GM23338 (cell line): ENCODE results near the gene C2orf68. TPM values are rescaled to one million over a fixed set of nuclear protein-coding genes. Genes with fewer than 3 reads are reported as not detected.

ENCODE experiments used
- ATAC-seq: fragments of 200-7000 bp; cut with Tn5 transposase; 3 replicates; pipeline ENCODE4 v1.9.1; 2020
- DNase-seq: peaks from one replicate; pipeline ENCODE4 v3.0.0-alpha.2; 2015; ENCODE audit warnings: low spot score
- H2AFZ ChIP-seq: fragments of 200-600 bp; sonication (generic); 2 replicates; pipeline ENCODE4 v1.8.0; 2016; ENCODE audit warnings: antibody characterized with exemption, mild to moderate bottlenecking, moderate library complexity
- H3F3A ChIP-seq: fragments of 200-600 bp; sonication (generic); replicated peaks from 2 replicates; pipeline ENCODE4 v1.8.0; 2017; ENCODE audit warnings: antibody characterized with exemption, mixed run types, low read depth
- H3K27ac ChIP-seq: fragments of 200-600 bp; sonication (generic); 2 replicates; pipeline ENCODE4 v1.6.1; 2016; ENCODE audit warnings: low read depth
- H3K27me3 ChIP-seq: fragments of 200-600 bp; sonication (generic); 2 replicates; pipeline ENCODE4 v1.8.0; 2016; ENCODE audit warnings: mild to moderate bottlenecking, mixed run types, moderate library complexity; ENCODE audit not compliant: insufficient read depth
- H3K36me3 ChIP-seq: fragments of 200-600 bp; sonication (generic); 2 replicates; pipeline ENCODE4 v1.8.0; 2016; ENCODE audit warnings: mild to moderate bottlenecking; ENCODE audit not compliant: insufficient read depth
- H3K4me1 ChIP-seq: fragments of 200-600 bp; sonication (generic); 2 replicates; pipeline ENCODE4 v1.8.0; 2016; ENCODE audit warnings: mild to moderate bottlenecking, moderate library complexity; ENCODE audit not compliant: insufficient read depth
- H3K4me2 ChIP-seq: fragments of 200-600 bp; sonication (generic); 2 replicates; pipeline ENCODE4 v1.7.1; 2017; ENCODE audit warnings: mixed run types
- H3K4me3 ChIP-seq: fragments of 200-600 bp; sonication (generic); 2 replicates; pipeline ENCODE4 v1.6.1; 2016; ENCODE audit warnings: mixed run types
- H3K79me2 ChIP-seq: fragments of 200-600 bp; sonication (generic); replicated peaks from 2 replicates; pipeline ENCODE4 v1.8.0; 2017; ENCODE audit warnings: mild to moderate bottlenecking; ENCODE audit not compliant: insufficient read depth
- H3K9me2 ChIP-seq: fragments of 200-600 bp; sonication (generic); 2 replicates; pipeline ENCODE4 v1.8.0; 2017; ENCODE audit not compliant: insufficient read depth
- H4K20me1 ChIP-seq: fragments of 200-600 bp; sonication (generic); replicated peaks from 2 replicates; pipeline ENCODE4 v1.8.0; 2017; ENCODE audit warnings: mild to moderate bottlenecking; ENCODE audit not compliant: insufficient read depth
- H3K27ac Mint-ChIP-seq: 2 replicates; pipeline ENCODE4 v1.8.0; 2020; ENCODE audit warnings: inconsistent platforms, mild to moderate bottlenecking, moderate library complexity, mixed read lengths
- H3K27me3 Mint-ChIP-seq: 3 replicates; pipeline ENCODE4 v1.8.0; 2022; ENCODE audit warnings: low read depth, mild to moderate bottlenecking, moderate library complexity, mixed read lengths, inconsistent platforms; ENCODE audit not compliant: insufficient read depth, poor library complexity
- H3K36me3 Mint-ChIP-seq: 3 replicates; pipeline ENCODE4 v1.8.0; 2021; ENCODE audit warnings: low read depth, mild to moderate bottlenecking, inconsistent platforms, moderate library complexity, mixed read lengths
- H3K4me1 Mint-ChIP-seq: 3 replicates; pipeline ENCODE4 v1.8.0; 2020; ENCODE audit warnings: mild to moderate bottlenecking, inconsistent platforms, mixed read lengths
- H3K4me3 Mint-ChIP-seq: 3 replicates; pipeline ENCODE4 v1.8.0; 2021; ENCODE audit warnings: moderate library complexity, mild to moderate bottlenecking, inconsistent platforms, mixed read lengths
- H3K9me3 Mint-ChIP-seq: 3 replicates; pipeline ENCODE4 v1.8.0; 2020; ENCODE audit warnings: moderate library complexity, mild to moderate bottlenecking, inconsistent platforms, mixed read lengths
- CREB1 ChIP-seq: fragments of 250-450 bp; sonication (Bioruptor Pico); IDR thresholded peaks from 2 replicates; pipeline ENCODE4 v1.5.0; 2020; ENCODE audit warnings: low read depth, mild to moderate bottlenecking, moderate library complexity
- EZH2 ChIP-seq: fragments of 200-600 bp; sonication (generic); IDR thresholded peaks from one replicate; pipeline ENCODE4 v1.8.0; 2017; ENCODE audit warnings: antibody characterized with exemption, mild to moderate bottlenecking, low read depth; ENCODE audit not compliant: unreplicated experiment
- EZH2phosphoT487 ChIP-seq: fragments of 200-600 bp; sonication (generic); IDR thresholded peaks from one replicate; pipeline ENCODE4 v1.8.1; 2018; ENCODE audit warnings: antibody characterized with exemption; ENCODE audit not compliant: unreplicated experiment
- JUNB ChIP-seq: IDR thresholded peaks from one replicate; pipeline ENCODE4 v1.6.1; 2016; ENCODE audit warnings: antibody characterized with exemption; ENCODE audit not compliant: unreplicated experiment
- NANOG ChIP-seq: IDR thresholded peaks from 2 replicates; pipeline ENCODE4 v1.6.1; 2016; ENCODE audit warnings: antibody characterized with exemption, borderline replicate concordance
- POLR2AphosphoS5 ChIP-seq: IDR thresholded peaks from 2 replicates; pipeline ENCODE4 v1.6.1; 2016; ENCODE audit warnings: antibody characterized with exemption, low read depth
- STAT1 ChIP-seq: IDR thresholded peaks from one replicate; pipeline ENCODE4 v1.6.1; 2016; ENCODE audit warnings: antibody characterized with exemption; ENCODE audit not compliant: unreplicated experiment
- ZNF114 ChIP-seq: fragments of 250-450 bp; sonication (Bioruptor Pico); IDR thresholded peaks from 2 replicates; pipeline ENCODE4 v1.5.0; 2020; ENCODE audit warnings: mild to moderate bottlenecking, moderate library complexity
- ZNF331 ChIP-seq: fragments of 250-450 bp; sonication (Bioruptor Pico); IDR thresholded peaks from 2 replicates; pipeline ENCODE4 v1.5.0; 2020; ENCODE audit warnings: low read depth, mild to moderate bottlenecking, moderate library complexity
- polyA plus RNA-seq: library from polyadenylated mRNA; unstranded; fragments of >200 nt; fragmentation: Nextera tagmentation; extraction: Ambion mirVana; gene quantifications from 2 replicates; pipeline ENCODE4 v1.2.1, GENCODE V29; 2016
- total RNA-seq: library from RNA; depleted of rRNA; stranded (reverse); fragments of >200 nt; shearing (Covaris generic); gene quantifications from 2 replicates; pipeline ENCODE4 v1.2.3, GENCODE V29; 2014
- TF ChIP-seq, protein P1 (sequence below): IDR thresholded peaks from one replicate; pipeline ENCODE4 v1.6.1; 2018; ENCODE audit warnings: antibody characterized with exemption; ENCODE audit not compliant: unreplicated experiment
- TF ChIP-seq, protein P2 (sequence below): IDR thresholded peaks from 2 replicates; pipeline ENCODE4 v1.6.1; 2016; ENCODE audit warnings: antibody characterized with exemption

C2orf68 gene
- total and polyA plus RNA-seq, 2 experiments from 2014 or later, result 26.8 to 76.4 TPM

DNA sequence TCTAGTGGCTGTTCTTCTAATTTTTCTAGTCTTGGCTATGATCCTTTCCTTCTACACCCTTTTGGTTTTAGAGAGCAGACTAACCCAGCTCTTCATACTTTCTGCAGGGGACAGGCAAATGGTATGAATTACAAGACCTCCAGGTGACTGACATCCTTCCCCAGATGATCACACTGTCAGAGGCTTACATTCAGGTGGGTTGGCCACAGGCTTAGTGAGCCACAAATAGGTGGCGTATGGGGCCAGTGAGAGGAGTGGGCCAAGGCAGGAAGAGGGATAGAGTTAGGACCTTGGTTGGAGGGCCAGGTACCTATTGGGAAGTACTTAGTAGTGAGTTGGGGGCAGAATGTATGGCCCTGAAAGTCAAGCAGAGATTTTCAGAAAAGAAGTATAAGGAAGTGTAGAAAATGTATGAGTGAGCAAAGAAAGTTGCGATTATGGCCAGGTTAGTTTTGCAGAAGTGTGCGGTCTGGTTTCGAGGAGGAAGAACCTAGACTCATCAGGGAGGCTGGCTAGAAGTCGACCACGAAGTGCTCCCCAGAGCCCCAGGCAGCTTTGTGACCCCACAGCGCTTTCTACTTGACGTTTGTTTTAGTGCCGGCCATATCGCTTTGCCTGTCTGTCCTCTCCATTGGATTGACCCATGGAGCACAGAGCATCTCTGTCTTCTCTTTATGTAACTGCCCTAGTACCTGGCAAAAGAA, 36.1 kb upstream of the C2orf68 start:
- Mint-ChIP-seq H3K9me3 (no peaks in the 10 kb centered on the region), H3K36me3 (peaks cover 86% of the 10 kb centered on the region), H3K27ac (no peak overlapping the region), H3K4me3 (no peak overlapping the region), H3K27me3 (peaks cover 3% of the 10 kb centered on the region), H3K4me1 (no peaks in the 10 kb centered on the region)
- Histone ChIP-seq H3K4me3 (no peak overlapping the region), H3K4me2 (no peak overlapping the region), H3K79me2 (no peaks in the 10 kb centered on the region), H3F3A (0 out of 2 replicates have a peak, but pooled peaks cover 3% of the 10 kb centered on the region), H3K36me3 (peaks cover 65% of the 10 kb centered on the region), H3K4me1 (no peaks in the 10 kb centered on the region), H3K9me2 (no peaks in the 10 kb centered on the region), H4K20me1 (peaks cover 3% of the 10 kb centered on the region; the same call in 1 of the 2 replicates), H2AFZ (no peak overlapping the region), H3K27me3 (no peaks in the 10 kb centered on the region), H3K27ac (no peak overlapping the region)
- DNase-seq (no peak), ATAC-seq (no peak)
- TF ChIP-seq POLR2AphosphoS5, result no peak
- no peak for TF ChIP-seq JUNB
- TF ChIP-seq EZH2, result no peak
- no peak for TF ChIP-seq STAT1

DNA sequence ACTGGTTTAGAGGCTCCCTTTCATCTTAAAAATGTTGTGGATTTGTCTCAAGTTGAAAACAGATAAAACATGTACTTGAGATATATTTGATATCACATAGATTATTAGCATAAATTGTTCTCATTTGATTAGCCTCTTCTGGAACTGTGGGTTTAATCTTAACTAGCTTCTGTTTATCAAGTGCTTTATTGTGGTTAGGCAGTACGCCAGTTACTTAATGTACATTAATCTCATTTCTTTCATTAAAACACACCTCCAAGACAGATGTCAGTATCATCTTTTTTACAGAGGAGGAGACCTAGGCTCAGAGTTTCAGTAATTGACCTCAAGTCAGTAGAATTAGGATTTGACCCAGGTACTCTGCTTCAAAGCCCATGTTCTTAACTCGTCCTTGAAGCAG, 34.3 kb upstream of the C2orf68 start:
- H3K4me3 ChIP-seq, result no peak overlapping the region
- H3K4me1 ChIP-seq, result no peaks in the 10 kb centered on the region
- no peak for DNase-seq
- H3K27ac ChIP-seq, result no peak overlapping the region
- H3K36me3 Mint-ChIP-seq, result peaks cover 91% of the 10 kb centered on the region
- H3K4me3 Mint-ChIP-seq, result no peak overlapping the region
- H3K4me1 Mint-ChIP-seq, result no peaks in the 10 kb centered on the region
- H3K27me3 ChIP-seq, result no peaks in the 10 kb centered on the region
- ATAC-seq, result no peak
- H3K9me3 Mint-ChIP-seq, result no peaks in the 10 kb centered on the region
- 0 out of 2 replicates have a peak, but pooled peaks cover 3% of the 10 kb centered on the region for H3F3A ChIP-seq
- no peaks in the 10 kb centered on the region for H3K79me2 ChIP-seq
- no peak overlapping the region for H3K27ac Mint-ChIP-seq
- H3K4me2 ChIP-seq, result no peak overlapping the region
- H2AFZ ChIP-seq, result no peak overlapping the region
- H3K27me3 Mint-ChIP-seq, result peaks cover 3% of the 10 kb centered on the region
- no peaks in the 10 kb centered on the region for H3K9me2 ChIP-seq
- peaks cover 10% of the 10 kb centered on the region for H4K20me1 ChIP-seq
- H3K36me3 ChIP-seq, result peaks cover 77% of the 10 kb centered on the region
- TF ChIP-seq ZNF331 (CRISPR knock-in tag) (no peak), EZH2phosphoT487 (no peak), NANOG (no peak), CREB1 (CRISPR knock-in tag) (no peak), STAT1 (no peak), ZNF114 (no peak)
- TF ChIP-seq, protein P1, sequence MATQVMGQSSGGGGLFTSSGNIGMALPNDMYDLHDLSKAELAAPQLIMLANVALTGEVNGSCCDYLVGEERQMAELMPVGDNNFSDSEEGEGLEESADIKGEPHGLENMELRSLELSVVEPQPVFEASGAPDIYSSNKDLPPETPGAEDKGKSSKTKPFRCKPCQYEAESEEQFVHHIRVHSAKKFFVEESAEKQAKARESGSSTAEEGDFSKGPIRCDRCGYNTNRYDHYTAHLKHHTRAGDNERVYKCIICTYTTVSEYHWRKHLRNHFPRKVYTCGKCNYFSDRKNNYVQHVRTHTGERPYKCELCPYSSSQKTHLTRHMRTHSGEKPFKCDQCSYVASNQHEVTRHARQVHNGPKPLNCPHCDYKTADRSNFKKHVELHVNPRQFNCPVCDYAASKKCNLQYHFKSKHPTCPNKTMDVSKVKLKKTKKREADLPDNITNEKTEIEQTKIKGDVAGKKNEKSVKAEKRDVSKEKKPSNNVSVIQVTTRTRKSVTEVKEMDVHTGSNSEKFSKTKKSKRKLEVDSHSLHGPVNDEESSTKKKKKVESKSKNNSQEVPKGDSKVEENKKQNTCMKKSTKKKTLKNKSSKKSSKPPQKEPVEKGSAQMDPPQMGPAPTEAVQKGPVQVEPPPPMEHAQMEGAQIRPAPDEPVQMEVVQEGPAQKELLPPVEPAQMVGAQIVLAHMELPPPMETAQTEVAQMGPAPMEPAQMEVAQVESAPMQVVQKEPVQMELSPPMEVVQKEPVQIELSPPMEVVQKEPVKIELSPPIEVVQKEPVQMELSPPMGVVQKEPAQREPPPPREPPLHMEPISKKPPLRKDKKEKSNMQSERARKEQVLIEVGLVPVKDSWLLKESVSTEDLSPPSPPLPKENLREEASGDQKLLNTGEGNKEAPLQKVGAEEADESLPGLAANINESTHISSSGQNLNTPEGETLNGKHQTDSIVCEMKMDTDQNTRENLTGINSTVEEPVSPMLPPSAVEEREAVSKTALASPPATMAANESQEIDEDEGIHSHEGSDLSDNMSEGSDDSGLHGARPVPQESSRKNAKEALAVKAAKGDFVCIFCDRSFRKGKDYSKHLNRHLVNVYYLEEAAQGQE, result no peak
- TF ChIP-seq, protein P2, sequence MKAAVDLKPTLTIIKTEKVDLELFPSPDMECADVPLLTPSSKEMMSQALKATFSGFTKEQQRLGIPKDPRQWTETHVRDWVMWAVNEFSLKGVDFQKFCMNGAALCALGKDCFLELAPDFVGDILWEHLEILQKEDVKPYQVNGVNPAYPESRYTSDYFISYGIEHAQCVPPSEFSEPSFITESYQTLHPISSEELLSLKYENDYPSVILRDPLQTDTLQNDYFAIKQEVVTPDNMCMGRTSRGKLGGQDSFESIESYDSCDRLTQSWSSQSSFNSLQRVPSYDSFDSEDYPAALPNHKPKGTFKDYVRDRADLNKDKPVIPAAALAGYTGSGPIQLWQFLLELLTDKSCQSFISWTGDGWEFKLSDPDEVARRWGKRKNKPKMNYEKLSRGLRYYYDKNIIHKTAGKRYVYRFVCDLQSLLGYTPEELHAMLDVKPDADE, result no peak
